Measurements from ENCODE around the gene PRIM1. TPM values are rescaled to one million over a fixed set of nuclear protein-coding genes. Genes with fewer than 3 reads are reported as not detected.
"Not testable (repeated sequence)": the region's sequence is repeated elsewhere in the genome, so short reads cannot be mapped to it uniquely, and the experiment has no call there.

Gene PRIM1
- total and polyA plus RNA-seq, 2 of the 13 experiments (the other 11 are each of a cell fraction or from before 2014, with no cell fraction given): 30.0 to 47.3 TPM

- BruUV-seq (replicated peaks): no TSS peak
- FAIRE-seq: no peak
- Histone ChIP-seq H3K27me3 (ENCODE audit: control insufficient read depth in 1 of 2, insufficient read depth in 2 of 2, low read length in 2 of 2) (no peaks in the 10 kb centered on the region), H3K36me3 (replicated peaks in 1 of 2; ENCODE audit: control insufficient read depth in 1 of 2, insufficient read depth in 2 of 2, low read length in 2 of 2) (peaks cover 15 to 29% of the 10 kb centered on the region in 2 experiments), H3K9ac (ENCODE audit: insufficient read depth, low read depth, low read length) (no peak overlapping the region), H2AFZ (ENCODE audit: low read length) (no peak overlapping the region), H3K4me1 (ENCODE audit: insufficient read depth, low read length) (peaks cover 5% of the 10 kb centered on the region; the same call in 1 of the 2 replicates), H3K79me2 (ENCODE audit: insufficient read depth, low read length) (peaks cover under 1% of the 10 kb centered on the region), H4K20me1 (ENCODE audit: insufficient read depth, low read length) (peaks cover 9% of the 10 kb centered on the region), H3K9me3 (ENCODE audit: low read length) (no peaks in the 10 kb centered on the region), H3K4me2 (ENCODE audit: low read depth, low read length) (no peak overlapping the region), H3K4me3 (replicated peaks in 1 of 3; ENCODE audit: insufficient read depth in 1 of 3, low read depth in 2 of 3, low read length in 3 of 3) (no peak overlapping the region), H3K27ac (ENCODE audit: extremely low read length, insufficient read depth, low read length) (no peak overlapping the region)
- 55% methylated on average over 5 of the region's 5 CpGs for WGBS (ENCODE audit: low lambda C conversion rate)
- intact Hi-C loops (cut with micrococcal nuclease; ENCODE audit: unreplicated experiment) (no loop called here), in situ Hi-C loops (cut with HindIII; ENCODE audit: extremely low pct_ligation_motif_present, low pct_unique_long_range_greater_than_20kb) (no loop called here)
- TF ChIP-seq ZMYM2 (CRISPR knock-in tag; IDR thresholded peaks at IDR 0.05) (no peak), ZNF770 (CRISPR knock-in tag; IDR thresholded peaks at IDR 0.05) (peak; percentile 54; the same call in 1 of the 2 replicates), HOXA7 (CRISPR knock-in tag; IDR thresholded peaks at IDR 0.05) (no peak), NR2F1 (CRISPR knock-in tag; IDR thresholded peaks at IDR 0.05) (0 out of 4 replicates have a peak, but pooled peaks of 1 of the 2 experiments have one; percentile 25)
- ChIA-PET CTCF (ENCODE audit: low intra/inter-chr PET ratio, low total read pairs) (no interaction called here), POLR2A (interaction anchor here (0.6 to 1.9 kb wide), 7 partner anchors 8 to 35 kb away, joined by 3 to 11 read pairs (median 4); partner anchors contain the start of genes NACA and PTGES3)
- no peak for DNase-seq (ENCODE audit: low spot score)
- ATAC-seq: peak; percentile 62
These were observed 42.3 kb downstream of the PRIM1 start for GRCh38 chr12:56709759-56710376.

GRCh38 chr12:56704522-56704921, 47.6 kb downstream of the PRIM1 start:
- CTCF ChIA-PET (ENCODE audit: low intra/inter-chr PET ratio, low total read pairs); H3K36me3 ChIP-seq (replicated peaks in 1 of 2; ENCODE audit: control insufficient read depth in 1 of 2, insufficient read depth in 2 of 2, low read length in 2 of 2); H3K27me3 ChIP-seq (ENCODE audit: control insufficient read depth in 1 of 2, insufficient read depth in 2 of 2, low read length in 2 of 2); in situ Hi-C loops (cut with HindIII; ENCODE audit: extremely low pct_ligation_motif_present, low pct_unique_long_range_greater_than_20kb); BruUV-seq (replicated peaks); DNase-seq (ENCODE audit: low spot score); H2AFZ ChIP-seq (ENCODE audit: low read length); FAIRE-seq; H3K4me1 ChIP-seq (ENCODE audit: insufficient read depth, low read length); intact Hi-C loops (cut with micrococcal nuclease; ENCODE audit: unreplicated experiment); H3K4me2 ChIP-seq (ENCODE audit: low read depth, low read length); H4K20me1 ChIP-seq (ENCODE audit: insufficient read depth, low read length); H3K27ac ChIP-seq (ENCODE audit: extremely low read length, insufficient read depth, low read length); H3K4me3 ChIP-seq (replicated peaks in 1 of 3; ENCODE audit: insufficient read depth in 1 of 3, low read depth in 2 of 3, low read length in 3 of 3); H3K9me3 ChIP-seq (ENCODE audit: low read length); H3K9ac ChIP-seq (ENCODE audit: insufficient read depth, low read depth, low read length); ATAC-seq; H3K79me2 ChIP-seq (ENCODE audit: insufficient read depth, low read length): not testable (repeated sequence)
- POLR2A ChIA-PET: interaction anchor here (1.3 kb wide), 1 partner anchor 16 kb away, joined by 4 read pairs; the partner anchor contains the start of gene PTGES3
- 44% methylated on average over 5 of the region's 5 CpGs for WGBS (ENCODE audit: low lambda C conversion rate)
